Ishikawa (cell line): ENCODE measurements around the gene SRP9.

Experiments used
- CEBPB ChIP-seq: IDR thresholded peaks from 2 replicates; pipeline ENCODE4 v1.6.1; 2012
- EGR1 ChIP-seq: IDR thresholded peaks from 2 replicates; pipeline ENCODE4 v1.6.1; 2012
- EP300 ChIP-seq: IDR thresholded peaks from 2 replicates; pipeline ENCODE4 v1.6.1; 2012; ENCODE audit warnings: borderline replicate concordance
- FOXM1 ChIP-seq: IDR thresholded peaks from 2 replicates; pipeline ENCODE4 v1.6.1; 2012; ENCODE audit warnings: low read depth, borderline replicate concordance
- MAX ChIP-seq: IDR thresholded peaks from 2 replicates; pipeline ENCODE4 v1.6.1; 2012
- RAD21 ChIP-seq: IDR thresholded peaks from 2 replicates; pipeline ENCODE4 v1.6.1; 2012; ENCODE audit warnings: low read depth
- REST ChIP-seq: IDR thresholded peaks from 2 replicates; pipeline ENCODE4 v1.6.1; 2012; ENCODE audit warnings: low read depth, mild to moderate bottlenecking
- TAF1 ChIP-seq: IDR thresholded peaks from 2 replicates; pipeline ENCODE4 v1.6.1; 2012; ENCODE audit warnings: low read depth, mild to moderate bottlenecking
- TCF12 ChIP-seq: IDR thresholded peaks from 2 replicates; pipeline ENCODE4 v1.6.1; 2012; ENCODE audit warnings: low read depth
- TEAD4 ChIP-seq: IDR thresholded peaks from 2 replicates; pipeline ENCODE4 v1.6.1; 2012

- TF ChIP-seq MAX (no peak), EP300 (no peak), RAD21 (no peak), FOXM1 (no peak), TAF1 (no peak), TEAD4 (no peak), REST (no peak), TCF12 (no peak), CEBPB (no peak), EGR1 (no peak)
Measured at GRCh38 chr1:225752245-225752644, 25.4 kb upstream of the SRP9 start.
